HUES64 (cell line): ENCODE measurements around the gene DPF3.
"Not testable (repeated sequence)": the region's sequence is repeated elsewhere in the genome, so short reads cannot be mapped to it uniquely, and the experiment has no call there.

Source experiments
- H3K27ac ChIP-seq: 2 replicates; pipeline ENCODE4 v1.7.0; 2013; ENCODE audit warnings: low read depth, low read length, inconsistent platforms
- H3K27me3 ChIP-seq: 2 replicates; pipeline ENCODE4 v1.6.1; 2013; ENCODE audit warnings: mild to moderate bottlenecking, low read length; ENCODE audit not compliant: insufficient read depth
- H3K36me3 ChIP-seq: 2 replicates; pipeline ENCODE4 v1.6.1; 2013; ENCODE audit warnings: mild to moderate bottlenecking, low read length; ENCODE audit not compliant: insufficient read depth
- H3K4me1 ChIP-seq: 2 replicates; pipeline ENCODE4 v1.6.1; 2013; ENCODE audit warnings: mild to moderate bottlenecking, low read length, moderate library complexity; ENCODE audit not compliant: insufficient read depth
- H3K4me3 ChIP-seq: 2 replicates; pipeline ENCODE4 v1.5.1; 2013; ENCODE audit warnings: mild to moderate bottlenecking, low read length, moderate library complexity
- H3K9ac ChIP-seq: 2 replicates; pipeline ENCODE4 v1.6.1; 2013; ENCODE audit warnings: mild to moderate bottlenecking, low read depth, low read length
- H3K9me3 ChIP-seq: 2 replicates; pipeline ENCODE4 v1.6.1; 2013; ENCODE audit warnings: low read depth, low read length; ENCODE audit not compliant: insufficient read depth
- WGBS: fragments of 150-250, 120-280 bp; methylation state at CpG from one replicate; pipeline ENCODE4 v1.1.7; 2013; ENCODE audit warnings: missing lambda C conversion rate; 5-methylcytosine and 5-hydroxymethylcytosine counted together

Gene DPF3

DNA sequence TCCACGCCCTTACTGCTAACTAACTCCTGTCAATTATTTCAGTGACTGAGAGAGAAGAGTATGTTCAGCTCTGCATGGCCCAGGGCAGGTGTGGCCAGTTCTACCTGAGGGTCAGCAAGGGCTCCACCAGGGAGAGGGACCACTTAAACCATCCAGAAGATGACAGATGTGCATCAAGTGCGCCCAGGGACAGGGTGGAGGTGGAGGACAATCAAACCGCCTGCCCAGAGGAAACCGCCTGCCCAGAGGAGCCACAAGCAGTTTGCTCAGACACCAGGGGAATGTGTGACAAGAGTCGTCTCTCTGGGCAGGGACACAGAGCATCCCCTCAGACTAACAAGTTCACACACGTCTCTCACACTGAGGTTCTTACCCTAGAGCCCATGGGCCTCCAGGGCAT is 14.5 kb downstream of the DPF3 start:
- Histone ChIP-seq H3K9ac (no peak overlapping the region), H3K27ac (no peak overlapping the region), H3K27me3 (no peaks in the 10 kb centered on the region), H3K4me3 (no peak overlapping the region), H3K36me3 (no peaks in the 10 kb centered on the region), H3K9me3 (no peaks in the 10 kb centered on the region), H3K4me1 (peaks cover 24% of the 10 kb centered on the region)
- WGBS: 93% methylated on average over 6 of the region's 6 CpGs

GRCh38 chr14:72878746-72879145 is 15.2 kb downstream of the DPF3 start:
- H3K27me3 ChIP-seq: no peaks in the 10 kb centered on the region
- 85% methylated on average over 5 of the region's 5 CpGs for WGBS
- H3K4me1 ChIP-seq: peaks cover 20% of the 10 kb centered on the region
- no peak overlapping the region for H3K9ac ChIP-seq
- no peaks in the 10 kb centered on the region for H3K36me3 ChIP-seq
- H3K4me3 ChIP-seq: no peak overlapping the region
- H3K27ac ChIP-seq: no peak overlapping the region
- H3K9me3 ChIP-seq: no peaks in the 10 kb centered on the region

DNA sequence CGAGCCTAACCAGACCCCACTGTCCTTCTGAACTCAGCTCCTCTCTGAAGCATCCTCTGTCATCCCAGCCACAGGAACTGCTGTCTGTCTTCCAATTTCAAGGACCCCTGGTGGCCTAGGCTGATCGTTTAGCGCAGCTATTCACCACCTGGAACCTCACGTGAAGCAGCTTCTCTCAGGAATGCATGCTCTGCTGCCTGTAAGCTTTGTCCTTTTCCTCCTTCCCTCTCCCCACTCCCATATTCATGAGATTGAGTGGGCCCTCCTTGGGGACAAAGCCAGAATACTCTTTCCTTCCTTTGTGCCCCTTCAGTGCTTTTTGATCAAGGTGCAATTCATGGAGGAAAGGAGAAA is 17.2 kb downstream of the DPF3 start:
- WGBS: 22% methylated on average over 4 of the region's 4 CpGs
- Histone ChIP-seq H3K27me3 (no peaks in the 10 kb centered on the region), H3K36me3 (no peaks in the 10 kb centered on the region)

GRCh38 chr14:72876005-72876709 is 17.7 kb downstream of the DPF3 start:
- H3K9me3 ChIP-seq: 0 out of 2 replicates have a peak, but pooled peaks cover 4% of the 10 kb centered on the region
- 74% methylated on average over 9 of the region's 9 CpGs for WGBS
- no peak overlapping the region for H3K4me3 ChIP-seq
- H3K27me3 ChIP-seq: no peaks in the 10 kb centered on the region
- H3K36me3 ChIP-seq: no peaks in the 10 kb centered on the region
- H3K4me1 ChIP-seq: peaks cover 16% of the 10 kb centered on the region
- no peak overlapping the region for H3K27ac ChIP-seq
- no peak overlapping the region for H3K9ac ChIP-seq

More for the DNA sequence above, 17.2 kb downstream of the DPF3 start:
- H3K4me3 ChIP-seq: no peak overlapping the region
- peaks cover 16% of the 10 kb centered on the region for H3K4me1 ChIP-seq
- no peak overlapping the region for H3K9ac ChIP-seq
- H3K9me3 ChIP-seq: 0 out of 2 replicates have a peak, but pooled peaks cover 4% of the 10 kb centered on the region
- H3K27ac ChIP-seq: no peak overlapping the region; the same call in 1 of the 2 replicates

- WGBS: 91% methylated on average over 4 of the region's 4 CpGs
- H3K4me1 ChIP-seq, H3K27me3 ChIP-seq, H3K27ac ChIP-seq, H3K9me3 ChIP-seq, H3K4me3 ChIP-seq, H3K9ac ChIP-seq, H3K36me3 ChIP-seq: not testable (repeated sequence)
These were observed 23.0 kb downstream of the DPF3 start for GRCh38 chr14:72870878-72871277.

DNA sequence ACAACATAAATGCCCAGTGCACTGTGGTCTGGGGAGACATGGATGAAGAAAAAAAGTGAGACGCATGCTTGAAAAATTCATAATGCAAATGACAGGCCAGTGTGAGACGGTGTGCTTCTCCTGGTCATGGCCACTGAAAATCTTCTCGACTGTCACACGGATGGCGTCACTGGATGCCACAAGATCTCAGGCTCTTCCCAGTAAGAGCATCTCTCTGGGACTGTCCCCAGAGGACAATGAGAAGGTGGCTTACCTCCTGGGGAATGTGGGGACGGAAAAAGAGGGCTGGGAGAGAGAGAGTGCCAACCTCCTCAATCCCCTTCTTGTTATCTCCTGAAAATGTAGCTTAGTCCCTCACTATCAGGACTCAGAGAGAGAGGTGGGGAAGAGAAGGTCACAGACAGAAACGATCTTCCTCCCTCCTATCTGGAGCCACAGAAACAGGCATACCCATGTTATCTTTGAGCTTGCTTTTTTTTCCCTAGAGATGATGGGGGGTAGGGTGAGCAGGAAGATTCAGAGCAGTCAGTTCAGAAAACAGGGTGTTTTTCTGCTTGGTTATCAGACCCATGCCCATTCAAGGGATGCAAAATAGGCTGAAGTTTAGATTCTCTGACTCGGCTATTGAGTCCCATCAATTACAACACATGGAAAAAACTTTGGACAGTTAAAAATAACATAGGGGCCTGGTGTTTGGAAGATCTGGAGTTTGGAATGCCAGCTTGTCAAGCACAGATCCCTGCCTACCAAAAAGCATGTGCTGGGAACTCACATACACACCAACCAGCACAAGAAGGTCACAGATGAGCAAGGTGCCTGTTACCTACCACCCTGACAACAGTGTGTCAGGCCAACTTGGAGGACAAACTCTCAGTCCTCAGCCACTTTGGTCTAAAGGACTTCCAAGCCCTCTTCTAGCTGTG is 24.2 kb downstream of the DPF3 start:
- Histone ChIP-seq H3K9me3 (0 out of 2 replicates have a peak, but pooled peaks cover 4% of the 10 kb centered on the region), H3K36me3 (no peaks in the 10 kb centered on the region), H3K4me3 (no peak overlapping the region), H3K27ac (no peak overlapping the region), H3K27me3 (no peaks in the 10 kb centered on the region), H3K4me1 (no peaks in the 10 kb centered on the region), H3K9ac (no peak overlapping the region)
- 88% methylated on average over 7 of the region's 8 CpGs for WGBS

DNA sequence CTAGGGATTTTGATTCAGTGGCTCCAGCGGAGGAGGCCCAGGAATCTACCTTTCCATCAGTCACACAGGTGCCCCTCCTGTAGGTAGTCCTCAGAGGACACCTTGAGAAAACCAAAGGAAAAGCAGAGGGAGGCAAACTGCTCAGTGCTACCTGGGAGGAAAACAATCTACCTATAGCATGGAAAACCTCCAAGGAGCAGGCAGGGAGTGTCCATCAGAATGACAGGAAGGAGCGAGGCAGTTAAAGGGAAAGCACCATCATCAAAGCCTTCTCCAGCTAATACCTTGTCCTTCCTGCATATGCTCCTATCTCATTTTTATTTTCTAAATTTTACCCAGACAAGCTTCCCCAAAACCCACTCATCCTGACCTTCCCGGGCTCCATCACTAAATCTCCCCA is 25.4 kb downstream of the DPF3 start:
- 82% methylated on average over 3 of the region's 3 CpGs for WGBS

GRCh38 chr14:72864712-72865365 is 29.1 kb downstream of the DPF3 start:
- Histone ChIP-seq H3K27me3 (no peaks in the 10 kb centered on the region), H3K27ac (no peak overlapping the region), H3K9ac (no peak overlapping the region), H3K9me3 (no peaks in the 10 kb centered on the region), H3K4me1 (no peaks in the 10 kb centered on the region), H3K4me3 (no peak overlapping the region), H3K36me3 (no peaks in the 10 kb centered on the region)
- 88% methylated on average over 6 of the region's 6 CpGs for WGBS

More for the DNA sequence above, 25.4 kb downstream of the DPF3 start:
- Histone ChIP-seq H3K36me3 (no peaks in the 10 kb centered on the region), H3K27me3 (no peaks in the 10 kb centered on the region), H3K9me3 (0 out of 2 replicates have a peak, but pooled peaks cover 4% of the 10 kb centered on the region), H3K27ac (no peak overlapping the region), H3K4me1 (no peaks in the 10 kb centered on the region), H3K4me3 (no peak overlapping the region), H3K9ac (no peak overlapping the region)

- Histone ChIP-seq H3K9me3 (no peaks in the 10 kb centered on the region), H3K27ac (no peak overlapping the region), H3K27me3 (no peaks in the 10 kb centered on the region), H3K36me3 (no peaks in the 10 kb centered on the region), H3K4me3 (no peak overlapping the region), H3K4me1 (no peaks in the 10 kb centered on the region), H3K9ac (no peak overlapping the region)
- 77% methylated on average over 7 of the region's 7 CpGs for WGBS
These were observed 30.5 kb downstream of the DPF3 start for GRCh38 chr14:72863216-72864006.

DNA sequence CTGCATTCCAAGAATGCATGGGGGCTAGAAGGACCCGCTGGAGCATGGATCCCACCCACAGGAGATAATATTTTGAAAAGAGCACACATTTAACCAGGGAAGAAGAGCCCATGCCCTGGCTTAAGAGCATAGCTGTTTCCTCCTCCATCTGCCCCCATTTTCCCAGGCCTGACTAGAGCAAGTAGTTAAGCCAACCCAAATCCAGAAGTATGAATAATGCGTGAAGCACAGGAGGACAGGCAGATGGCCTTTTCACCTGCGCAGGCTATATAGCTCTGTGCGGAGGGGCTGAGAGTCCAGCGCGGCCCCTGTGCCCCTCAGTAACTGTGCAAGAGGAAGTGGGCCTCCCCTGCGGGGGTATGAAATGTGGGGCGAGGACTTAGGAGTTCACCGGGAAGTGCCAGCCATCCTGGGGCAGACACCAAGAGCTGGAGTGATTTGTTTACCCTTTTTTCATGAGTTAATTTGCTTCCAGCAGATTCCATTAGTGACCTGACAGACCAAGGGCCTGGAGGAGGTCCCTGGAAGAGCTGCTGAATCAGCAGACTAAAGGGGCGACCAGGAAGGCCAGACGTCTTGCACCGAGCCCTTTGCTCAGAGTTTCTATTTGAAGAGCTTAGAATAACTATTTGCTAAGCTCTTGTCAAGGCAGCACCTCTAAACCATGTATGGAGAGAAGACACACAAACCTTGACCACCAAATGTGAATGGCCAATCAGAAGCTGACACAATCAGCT is 37.2 kb downstream of the DPF3 start:
- no peak overlapping the region for H3K9ac ChIP-seq
- H3K36me3 ChIP-seq: no peaks in the 10 kb centered on the region
- H3K27ac ChIP-seq: no peak overlapping the region
- H3K27me3 ChIP-seq: no peaks in the 10 kb centered on the region
- no peak overlapping the region for H3K4me3 ChIP-seq
- H3K4me1 ChIP-seq: peaks cover 7% of the 10 kb centered on the region; the same call in 1 of the 2 replicates
- H3K9me3 ChIP-seq: no peaks in the 10 kb centered on the region
- WGBS: 84% methylated on average over 12 of the region's 12 CpGs
